HG03432 (cell line): ENCODE results near the gene ALG12.

ENCODE experiments used
- ATAC-seq: cut with Tn5 transposase; IDR thresholded peaks from one replicate; pipeline ENCODE4 v1.9.1; 2021; ENCODE audit warnings: mild to moderate bottlenecking, moderate library complexity; ENCODE audit not compliant: unreplicated experiment

Gene ALG12

DNA sequence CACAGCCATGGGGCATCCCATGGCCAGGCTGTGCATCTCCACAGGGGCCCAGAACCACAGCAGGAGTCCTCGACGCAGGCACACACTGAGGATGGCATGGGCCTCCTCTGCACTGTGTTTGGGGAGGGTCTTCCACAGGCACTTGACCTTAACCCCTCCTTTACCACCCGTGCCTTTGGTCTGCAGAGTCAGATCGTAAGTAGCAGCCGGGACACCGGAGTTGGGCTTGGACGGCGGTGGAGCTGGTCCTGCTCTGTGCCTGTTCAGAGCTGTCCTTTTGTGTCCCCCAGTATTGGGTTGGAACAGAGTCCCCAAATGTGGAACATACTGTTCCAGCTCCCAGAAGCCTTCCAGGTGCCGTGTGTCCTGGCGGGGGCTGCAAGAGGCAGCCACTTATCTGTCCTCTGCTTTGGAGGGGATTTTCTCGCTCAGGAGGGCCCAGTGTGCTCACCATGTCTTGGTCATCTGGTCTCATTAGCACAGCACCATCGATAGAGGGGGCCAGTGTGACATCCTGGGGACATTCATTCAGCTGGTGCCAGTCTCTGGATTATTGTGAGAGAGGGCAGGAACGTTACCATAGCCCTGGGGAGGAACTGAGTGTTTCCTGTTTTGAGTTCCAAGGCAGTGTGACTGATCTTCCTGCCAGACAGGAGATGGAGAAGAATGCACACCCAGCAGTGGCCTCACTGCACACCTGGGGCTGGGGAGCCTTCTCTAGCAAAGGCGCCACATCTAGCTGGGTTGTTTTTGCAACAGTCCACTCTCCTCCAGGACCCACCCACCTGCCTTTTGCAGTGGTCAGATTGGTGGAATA, 12.6 kb upstream of the ALG12 start:
- ATAC-seq: no peak

DNA sequence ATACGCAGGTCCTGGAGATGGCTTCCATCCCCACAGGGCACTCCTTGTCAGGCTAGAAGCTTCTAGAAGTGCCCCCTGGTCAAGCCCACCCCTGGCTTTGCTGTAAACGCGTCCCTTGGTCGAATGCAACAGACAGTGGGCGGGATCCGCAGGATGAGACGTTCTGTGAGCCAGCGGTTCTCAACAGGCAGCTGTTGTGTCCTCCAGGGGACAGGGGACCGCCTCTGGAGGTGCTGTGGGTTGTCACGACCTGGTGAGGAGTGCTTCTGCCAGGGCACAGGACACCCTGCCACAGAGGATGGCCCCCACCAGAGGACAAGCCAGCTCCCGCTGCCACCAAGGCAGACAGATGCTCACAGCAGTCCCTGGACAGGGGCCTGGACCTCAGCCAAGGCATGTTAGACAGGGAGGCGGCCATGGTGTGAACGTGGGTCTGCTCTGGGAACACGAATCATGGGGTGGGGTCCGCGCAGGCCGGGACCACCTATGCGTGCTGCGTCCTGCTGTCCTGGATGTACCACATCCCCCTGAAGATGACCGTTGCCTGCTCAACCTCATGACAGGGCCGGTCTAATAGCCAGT, 11.8 kb upstream of the ALG12 start:
- ATAC-seq: no peak

DNA sequence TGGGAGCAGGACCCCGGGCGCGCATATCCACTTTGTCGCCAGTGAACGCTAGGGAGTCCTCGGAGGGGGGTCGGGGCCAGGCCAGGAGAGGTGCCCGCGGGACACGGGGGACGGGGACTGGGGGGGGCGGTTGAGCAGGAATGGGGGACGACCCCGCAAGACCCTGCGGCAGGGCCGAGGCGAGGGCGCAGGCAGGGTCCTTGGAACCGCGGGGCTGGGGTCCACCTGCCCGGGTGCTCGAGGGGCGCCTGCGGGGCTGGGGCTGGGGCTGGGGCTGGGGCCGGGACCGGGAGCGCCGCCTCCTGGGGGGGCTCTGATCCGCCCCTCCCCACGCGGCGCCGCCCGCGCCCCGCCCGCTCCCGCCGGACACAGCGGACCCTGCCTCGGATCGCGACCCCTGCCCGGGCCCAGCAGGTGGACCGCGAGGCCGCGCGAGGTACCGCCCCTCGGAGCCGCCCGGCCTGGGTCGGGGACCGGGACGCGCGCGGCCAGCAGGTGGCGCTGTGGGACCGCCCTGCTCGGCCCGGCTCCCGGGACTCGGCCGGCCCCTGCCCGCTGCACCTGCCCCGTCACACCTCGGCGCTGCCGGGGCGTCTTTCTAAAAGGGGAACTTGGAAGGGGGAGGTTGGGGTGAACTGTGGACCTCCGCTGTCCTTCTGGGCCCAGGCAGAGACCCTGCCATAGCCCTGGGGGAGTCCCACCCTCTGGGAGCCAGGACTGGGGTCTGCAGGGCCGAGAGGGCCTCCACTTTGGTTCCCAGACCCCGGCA, 11.2 kb upstream of the ALG12 start:
- peak; percentile 37 for ATAC-seq

DNA sequence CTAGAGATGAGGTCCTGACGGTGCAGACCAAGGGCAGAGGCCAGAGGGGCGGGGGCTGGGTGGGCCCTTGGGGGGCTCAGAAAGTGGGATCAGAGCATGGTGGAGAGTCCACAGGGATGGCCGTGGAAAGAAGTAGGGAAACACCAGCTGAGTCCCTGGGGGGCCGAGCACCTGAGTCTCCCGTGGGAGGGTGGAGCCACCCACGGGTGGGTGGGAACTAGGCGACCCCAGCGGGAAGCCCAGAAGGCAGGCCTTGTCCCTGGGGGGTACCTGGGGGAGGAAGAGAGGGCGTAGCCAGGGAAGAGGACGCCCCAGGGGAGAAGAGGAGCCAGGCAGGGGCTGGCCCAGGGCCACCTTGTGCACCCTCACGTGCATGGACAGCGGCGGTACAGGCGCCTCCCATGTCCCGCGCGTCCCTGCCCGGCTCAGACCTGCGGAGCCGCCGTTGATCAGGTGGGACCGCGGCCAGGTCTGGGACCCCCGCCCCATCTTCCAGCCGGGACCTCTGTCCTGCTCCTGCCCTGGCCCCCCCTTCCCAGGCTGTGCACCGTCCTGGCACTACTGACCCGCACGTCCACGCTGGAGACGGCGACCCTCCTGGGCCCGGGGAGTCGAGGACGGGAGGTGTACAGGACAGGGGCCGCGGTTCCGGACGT, 10.4 kb upstream of the ALG12 start:
- no peak for ATAC-seq

DNA sequence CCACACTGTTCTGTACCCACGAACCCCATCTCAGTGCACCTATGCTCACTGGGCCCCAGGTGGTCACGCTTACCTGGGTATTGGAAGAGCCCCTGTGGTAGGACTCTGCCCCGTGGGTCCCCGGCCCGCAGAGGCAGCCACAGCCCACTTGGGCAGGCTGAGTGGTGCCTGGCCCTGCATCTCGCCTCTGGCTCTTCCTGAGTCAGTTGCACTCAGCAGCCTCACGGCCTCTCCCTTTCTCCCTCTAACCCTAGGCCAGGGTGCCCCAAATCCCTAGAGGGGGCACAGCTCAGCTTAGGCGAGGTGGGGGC, 9.9 kb upstream of the ALG12 start:
- ATAC-seq: no peak

DNA sequence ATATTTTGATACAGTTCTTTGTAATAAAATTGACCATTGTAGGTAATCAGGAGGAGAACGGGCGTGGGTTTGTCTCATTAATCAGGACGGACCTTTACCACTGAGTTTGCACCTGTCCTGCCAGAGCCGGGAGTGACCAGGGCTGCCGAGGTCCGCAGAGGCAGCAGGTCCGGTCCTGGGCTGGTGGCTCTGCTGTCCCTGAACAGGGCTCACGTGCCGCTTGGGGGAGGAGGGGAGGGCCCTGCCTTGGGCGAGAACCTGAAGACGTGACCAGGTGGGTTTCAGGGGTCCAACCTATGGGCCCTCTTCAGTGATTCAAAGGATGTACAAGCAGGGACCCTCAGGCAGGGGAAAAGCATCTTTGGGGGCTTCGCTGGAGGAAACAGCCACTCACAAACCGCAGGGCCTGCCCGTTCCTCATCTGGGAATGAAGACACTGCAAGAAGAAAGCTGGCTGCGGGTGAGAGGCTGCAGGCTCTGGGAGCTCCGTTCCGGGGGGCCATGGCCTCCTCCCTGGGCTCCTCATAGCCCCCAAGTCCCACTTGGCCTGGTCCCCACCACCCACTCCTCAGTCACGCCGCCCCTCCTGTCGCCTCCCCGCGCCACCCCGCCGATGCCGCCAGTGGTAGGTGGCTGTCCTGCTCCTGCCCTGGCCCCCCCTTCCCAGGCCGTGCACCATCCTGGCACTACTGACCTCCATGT, 9.4 kb upstream of the ALG12 start:
- no peak for ATAC-seq

DNA sequence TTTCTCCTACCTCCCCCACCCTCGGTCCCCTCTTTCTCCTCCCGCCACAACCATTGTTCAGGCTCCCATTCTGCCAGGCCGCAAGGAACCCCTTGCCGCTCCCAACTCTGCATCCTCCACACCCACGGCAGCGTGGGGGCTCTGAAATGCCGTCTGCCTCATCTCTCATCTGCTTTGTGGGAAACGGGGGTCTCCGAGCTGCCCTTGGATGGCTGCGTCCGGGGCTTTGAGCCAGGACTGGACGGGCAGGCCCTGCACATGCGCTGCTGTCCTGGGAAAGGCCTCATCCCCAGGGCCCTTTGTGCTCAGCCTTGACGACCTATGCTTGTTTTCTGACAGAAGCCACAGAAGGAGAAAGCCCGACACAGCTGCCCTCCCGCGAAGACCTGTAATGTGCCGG, 8.7 kb upstream of the ALG12 start:
- no peak for ATAC-seq

DNA sequence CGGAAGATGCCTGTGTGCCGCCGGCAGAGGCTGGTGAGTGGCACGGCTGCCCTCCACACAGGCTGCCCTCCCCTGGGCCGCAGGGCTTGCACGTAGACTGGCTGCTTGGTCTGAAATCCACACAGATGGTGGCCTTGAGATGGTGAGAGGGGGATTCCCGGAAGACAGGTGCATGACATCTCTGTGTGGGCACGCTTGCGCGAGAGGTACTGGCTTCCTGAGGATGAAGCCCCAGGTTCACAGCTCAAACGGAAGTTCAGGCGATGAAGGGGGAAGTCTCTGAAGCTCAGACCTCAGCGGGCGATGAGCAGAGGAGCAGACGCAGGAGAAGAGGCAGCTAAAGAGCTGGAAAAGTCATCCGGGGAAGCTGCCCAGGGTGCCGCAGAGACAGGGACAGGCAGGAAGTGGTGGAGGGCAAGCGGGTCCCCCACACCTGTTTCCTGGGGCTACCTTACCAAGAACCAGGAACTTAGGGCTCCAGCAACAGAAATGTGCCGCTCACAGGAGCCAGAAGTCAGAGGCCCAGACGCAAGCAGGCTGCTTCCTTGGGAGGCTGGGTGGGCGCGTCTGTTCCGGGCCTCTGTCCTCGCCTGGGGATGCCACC, 7.4 kb upstream of the ALG12 start:
- ATAC-seq: peak; percentile 42

DNA sequence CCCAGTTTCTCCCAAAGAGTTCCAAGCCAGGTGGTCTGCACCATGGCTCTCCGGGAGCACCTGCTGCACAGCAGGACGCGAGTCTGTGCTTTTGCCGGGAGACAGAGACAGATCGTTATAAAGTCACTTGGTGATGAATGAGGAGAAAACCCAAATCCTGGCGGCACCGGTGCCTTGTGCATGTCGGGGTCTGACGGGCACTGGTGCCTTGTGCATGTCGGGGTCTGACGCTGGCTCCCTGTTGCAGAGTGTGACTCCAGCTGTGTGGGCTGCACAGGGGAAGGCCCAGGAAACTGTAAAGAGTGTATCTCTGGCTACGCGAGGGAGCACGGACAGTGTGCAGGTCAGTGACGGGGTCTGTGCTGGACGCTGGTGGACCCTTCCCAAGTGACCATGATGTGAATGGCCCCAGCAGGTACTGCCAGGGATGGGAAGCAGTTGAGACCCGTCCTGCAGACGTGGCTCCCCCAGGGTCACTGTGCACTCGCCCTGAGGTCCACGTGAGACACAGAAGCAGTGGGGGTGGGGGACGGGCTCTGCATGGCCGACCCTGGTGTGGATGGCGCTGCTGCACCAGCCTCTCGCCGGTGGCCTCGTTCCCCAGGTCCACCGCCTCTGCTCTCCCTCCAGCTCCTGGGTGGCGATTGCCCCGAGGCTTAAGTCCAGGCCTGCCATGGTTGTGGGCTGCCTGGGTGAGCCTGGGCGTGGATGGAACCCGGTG, 6.0 kb upstream of the ALG12 start:
- no peak for ATAC-seq

DNA sequence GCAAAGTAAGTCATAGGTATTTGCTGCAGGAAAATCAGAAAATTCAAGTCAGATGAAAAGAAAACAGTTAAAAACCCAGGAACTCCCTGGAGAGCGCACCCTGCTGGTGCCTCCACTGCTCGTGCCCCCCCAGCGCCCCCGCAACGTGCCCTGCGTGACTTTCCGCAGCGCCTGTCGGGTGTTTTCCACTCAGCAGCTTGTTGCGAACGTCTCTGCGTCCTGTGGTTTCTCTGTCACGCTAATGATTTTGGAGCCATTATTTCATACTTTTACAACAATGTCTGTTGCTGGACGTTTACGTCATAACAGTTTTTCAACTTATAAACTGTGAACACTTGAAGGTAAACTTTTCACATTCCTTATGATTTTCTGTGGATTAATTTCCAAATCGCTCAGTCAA, 5.2 kb upstream of the ALG12 start:
- no peak for ATAC-seq

DNA sequence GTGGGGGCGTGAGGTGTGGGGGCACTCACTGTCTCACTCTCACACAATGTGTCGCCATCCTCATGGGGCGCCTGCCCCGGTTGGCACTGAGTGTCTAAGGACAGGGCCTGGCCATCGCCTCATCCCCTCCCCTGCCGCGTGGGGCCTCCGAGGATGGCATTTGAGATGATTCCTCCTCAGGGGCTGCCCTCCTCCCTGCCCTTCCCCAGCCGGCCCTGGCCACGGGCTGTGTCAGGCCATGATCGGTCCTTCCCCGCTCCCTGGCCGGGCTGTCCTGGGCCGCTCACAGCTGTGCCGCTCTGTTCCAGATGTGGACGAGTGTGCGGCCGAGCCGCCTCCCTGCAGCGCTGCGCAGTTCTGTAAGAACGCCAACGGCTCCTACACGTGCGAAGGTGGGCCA, 4.7 kb upstream of the ALG12 start:
- no peak for ATAC-seq

DNA sequence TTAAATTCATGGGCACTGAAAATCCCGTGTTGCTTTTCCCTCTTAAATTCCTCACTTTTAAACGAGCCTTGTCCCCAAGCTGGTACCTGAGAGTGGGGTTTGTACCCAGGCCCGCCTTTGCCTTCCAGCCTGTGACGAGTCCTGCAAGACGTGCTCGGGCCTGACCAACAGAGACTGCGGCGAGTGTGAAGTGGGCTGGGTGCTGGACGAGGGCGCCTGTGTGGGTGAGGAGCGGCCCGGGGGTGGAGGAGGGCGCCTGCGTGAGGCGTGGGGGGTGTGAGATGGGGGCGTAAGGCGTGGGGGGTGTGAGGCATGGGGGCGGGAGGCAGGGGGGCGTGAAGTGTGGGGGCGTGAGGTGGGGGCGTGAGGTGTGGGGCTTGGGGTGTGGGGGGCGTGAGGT, 4.2 kb upstream of the ALG12 start:
- ATAC-seq: no peak

DNA sequence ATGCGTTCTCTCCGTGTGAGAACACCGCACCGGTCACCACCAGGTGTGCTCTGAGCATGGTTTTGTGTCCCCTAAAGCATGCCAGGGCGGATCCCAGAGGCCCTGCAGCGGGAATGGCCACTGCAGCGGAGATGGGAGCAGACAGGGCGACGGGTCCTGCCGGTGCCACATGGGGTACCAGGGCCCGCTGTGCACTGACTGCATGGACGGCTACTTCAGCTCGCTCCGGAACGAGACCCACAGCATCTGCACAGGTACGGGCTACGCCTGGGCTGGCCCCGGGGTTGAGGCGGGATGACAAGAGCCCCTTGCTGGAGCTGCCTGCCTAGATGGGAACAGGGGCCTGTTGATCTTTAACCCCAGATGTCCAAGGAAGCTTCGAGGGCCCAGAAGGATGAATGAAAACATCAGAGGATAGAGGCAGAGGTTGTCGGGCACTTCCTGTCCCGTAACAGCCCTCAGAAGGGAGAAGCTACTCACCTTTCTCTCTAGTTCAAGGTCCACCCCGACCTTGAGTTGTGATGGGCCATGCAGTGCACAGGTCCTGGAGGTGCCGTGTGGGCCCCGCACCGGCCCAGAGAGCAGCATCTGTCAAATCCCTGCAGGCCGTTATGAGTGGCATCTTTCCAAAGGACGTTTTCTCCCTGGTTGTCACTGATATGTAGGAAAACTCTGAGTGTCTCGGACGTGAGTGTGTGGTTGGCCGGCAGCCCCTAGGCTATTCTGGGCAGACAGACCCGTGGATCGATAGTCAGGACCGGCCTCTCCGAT, 3.5 kb upstream of the ALG12 start:
- no peak for ATAC-seq

DNA sequence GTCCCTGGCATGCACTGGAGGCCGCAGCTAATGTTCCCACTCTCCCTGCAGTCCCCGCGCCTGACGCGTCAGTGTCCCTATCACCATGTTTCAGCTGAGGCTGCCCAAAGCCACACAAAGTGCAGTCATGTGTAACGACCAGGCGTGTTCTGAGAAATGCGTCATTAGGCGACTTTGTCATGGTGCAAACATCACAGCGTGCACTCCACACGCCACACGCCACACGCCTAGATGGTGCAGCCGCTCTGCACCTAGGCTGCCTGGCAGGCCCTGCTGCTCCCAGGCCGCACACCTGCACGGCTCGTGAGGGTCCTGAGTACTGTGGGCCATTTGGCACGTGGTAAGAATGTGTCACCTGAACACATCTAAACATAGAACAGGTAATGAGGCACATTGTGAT, 2.6 kb upstream of the ALG12 start:
- ATAC-seq: no peak

DNA sequence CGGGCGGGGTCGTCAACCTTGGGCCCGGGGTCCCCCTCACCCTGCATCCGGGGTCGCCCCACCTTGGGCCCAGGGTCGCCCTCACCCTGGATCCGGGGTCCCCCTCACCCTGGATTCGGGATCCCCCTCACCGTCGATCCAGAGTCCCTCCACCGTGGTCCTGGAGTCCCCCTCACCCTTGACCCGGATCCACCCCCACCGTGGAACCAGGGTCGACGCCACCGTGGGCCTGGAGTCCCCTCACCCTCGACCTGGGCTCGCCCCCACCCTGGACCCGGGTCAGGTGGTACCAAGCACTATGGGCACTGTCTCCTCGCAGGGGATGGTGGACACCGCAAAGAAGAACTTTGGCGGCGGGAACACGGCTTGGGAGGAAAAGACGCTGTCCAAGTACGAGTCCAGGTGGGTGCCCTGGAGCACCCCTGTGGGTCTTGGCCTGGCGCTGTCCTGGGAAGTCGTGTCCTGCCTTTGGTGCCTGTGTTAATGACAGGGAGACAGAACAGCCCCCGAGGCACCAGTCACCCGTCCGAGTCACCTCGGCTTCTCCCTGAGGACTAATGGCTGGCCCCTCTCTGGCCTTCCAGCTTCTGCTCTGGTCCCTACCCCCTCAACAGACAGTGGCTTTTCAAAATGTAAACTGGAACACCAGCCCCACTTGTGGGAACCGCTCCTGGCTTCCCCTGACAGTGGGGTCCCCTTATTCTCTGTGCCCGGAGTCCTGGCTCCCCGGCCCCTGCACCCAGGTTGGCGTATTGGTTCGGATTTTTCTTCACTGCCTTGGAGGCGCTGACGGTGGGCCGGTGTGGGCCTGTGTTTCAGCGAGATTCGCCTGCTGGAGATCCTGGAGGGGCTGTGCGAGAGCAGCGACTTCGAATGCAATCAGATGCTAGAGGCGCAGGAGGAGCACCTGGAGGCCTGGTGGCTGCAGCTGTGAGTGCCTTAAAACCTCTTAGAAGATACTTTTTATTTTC, 958 bp upstream of the ALG12 start:
- peak; percentile 7 for ATAC-seq

DNA sequence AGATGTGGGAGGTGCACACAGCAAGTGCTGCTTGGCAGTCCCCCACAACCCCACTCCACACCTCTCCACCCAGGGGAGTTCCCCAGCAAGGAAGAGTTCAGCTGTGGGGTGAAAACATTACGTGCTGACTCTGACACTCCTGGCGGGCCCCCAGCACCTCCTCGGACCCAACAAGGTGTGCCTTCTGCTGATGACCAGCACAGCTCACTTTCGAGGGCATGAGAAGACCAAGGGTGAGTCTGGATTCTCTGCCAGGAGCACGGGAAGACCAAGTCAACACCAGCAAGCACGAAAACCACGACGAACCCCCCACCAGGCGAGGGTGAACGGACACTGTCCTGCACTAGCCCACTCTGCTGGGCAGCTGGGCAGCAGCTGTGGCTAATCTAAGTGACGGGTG, 1.4 kb downstream of the ALG12 start:
- ATAC-seq: no peak

DNA sequence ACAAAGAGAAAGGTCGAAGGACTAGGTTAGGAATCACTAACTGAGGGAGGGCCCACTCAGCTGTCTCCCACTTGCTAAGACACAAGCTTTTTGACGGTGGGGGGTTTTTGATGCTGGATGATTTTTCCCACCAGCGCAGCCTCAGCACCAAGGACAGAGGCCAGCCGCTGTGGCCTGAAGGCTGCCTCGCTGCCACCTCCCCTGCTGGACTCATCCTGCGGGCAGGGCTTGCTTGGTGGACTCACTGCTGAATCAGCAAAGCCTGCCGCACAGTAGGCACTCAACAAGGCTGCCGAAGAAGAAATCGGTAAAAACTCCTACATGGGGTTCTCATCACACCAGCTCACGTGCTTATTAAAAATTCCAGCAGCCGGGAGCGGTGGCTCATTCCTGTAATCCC, 2.6 kb downstream of the ALG12 start:
- no peak for ATAC-seq

DNA sequence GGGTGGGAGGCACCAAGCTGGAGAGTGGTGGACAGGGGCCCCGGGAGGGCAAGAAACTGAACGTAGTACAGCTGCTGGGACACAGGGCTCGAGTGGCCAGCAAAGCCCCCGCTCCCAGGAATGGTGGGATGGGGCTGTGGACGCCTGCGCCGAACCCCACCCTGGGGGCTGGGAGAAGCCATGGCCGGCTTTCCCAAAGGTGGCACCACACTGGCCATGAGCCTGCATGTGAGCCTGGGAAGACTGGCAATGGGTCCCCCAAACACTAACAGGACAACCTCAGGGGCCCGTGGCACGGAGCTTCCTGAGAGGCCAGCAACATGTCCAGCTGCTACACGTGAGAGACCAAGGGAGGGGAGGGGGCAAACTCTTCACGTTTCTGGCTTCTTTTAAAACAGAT, 4.0 kb downstream of the ALG12 start:
- no peak for ATAC-seq
